Astrocyte of the cerebellum (primary cell): ENCODE data around the gene SMIM15.

Experiments used
- DNase-seq: peaks from one replicate; pipeline ENCODE4 v3.0.0-alpha.2; 2011; ENCODE audit warnings: low read depth
- H3K4me3 ChIP-seq: 2 replicates; pipeline ENCODE4 v1.5.1; 2011; ENCODE audit warnings: mild to moderate bottlenecking, low read depth, low read length, moderate library complexity
- in situ Hi-C: cut with HindIII; loops from 2 replicates; pipeline ENCODE4 v1.10.0; 2017; ENCODE audit warnings: low sequenced_read_pairs
- TF ChIP-seq, protein P1 (sequence below): IDR thresholded peaks from 2 replicates; pipeline ENCODE4 v1.5.1; 2012; ENCODE audit warnings: low read length, low read depth, moderate library complexity, mild to moderate bottlenecking; ENCODE audit errors: missing control alignments

The SMIM15 gene

DNA sequence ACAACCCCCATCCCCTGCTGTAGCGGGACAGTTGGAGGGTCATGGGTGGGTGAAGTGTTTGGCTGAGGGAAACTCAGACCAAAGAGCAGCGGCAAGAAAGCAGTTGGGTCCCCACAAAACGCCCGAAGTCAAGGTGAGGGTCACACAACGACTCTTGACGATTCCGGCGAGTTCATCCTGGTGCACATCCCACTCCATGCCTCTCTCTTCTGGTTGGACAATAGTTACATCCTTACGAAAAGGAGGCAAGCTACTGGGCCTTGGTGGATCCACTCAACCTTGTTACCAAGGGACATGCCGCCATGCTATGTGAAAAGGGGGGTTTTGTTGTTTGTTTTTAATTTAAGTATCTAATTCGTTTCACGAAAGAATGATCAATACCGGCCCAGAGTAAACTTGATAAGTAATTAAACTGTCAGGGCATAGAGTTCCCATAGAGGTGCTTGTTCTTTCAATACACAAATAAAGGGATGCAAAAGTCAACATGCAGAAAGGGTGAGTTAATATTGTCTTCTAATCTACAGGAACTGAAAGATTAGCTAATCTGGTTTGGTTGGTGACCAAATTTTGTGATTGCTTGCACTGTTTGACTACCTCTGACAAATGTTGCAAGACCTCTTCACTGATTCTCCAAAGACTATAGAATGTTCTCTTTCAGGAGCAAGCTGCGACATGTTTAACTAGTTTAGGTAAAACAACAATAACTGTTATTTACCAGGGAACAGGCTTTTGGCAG lies 732 bp upstream of the SMIM15 start:
- DNase-seq, result no peak
- TF ChIP-seq, protein P1, sequence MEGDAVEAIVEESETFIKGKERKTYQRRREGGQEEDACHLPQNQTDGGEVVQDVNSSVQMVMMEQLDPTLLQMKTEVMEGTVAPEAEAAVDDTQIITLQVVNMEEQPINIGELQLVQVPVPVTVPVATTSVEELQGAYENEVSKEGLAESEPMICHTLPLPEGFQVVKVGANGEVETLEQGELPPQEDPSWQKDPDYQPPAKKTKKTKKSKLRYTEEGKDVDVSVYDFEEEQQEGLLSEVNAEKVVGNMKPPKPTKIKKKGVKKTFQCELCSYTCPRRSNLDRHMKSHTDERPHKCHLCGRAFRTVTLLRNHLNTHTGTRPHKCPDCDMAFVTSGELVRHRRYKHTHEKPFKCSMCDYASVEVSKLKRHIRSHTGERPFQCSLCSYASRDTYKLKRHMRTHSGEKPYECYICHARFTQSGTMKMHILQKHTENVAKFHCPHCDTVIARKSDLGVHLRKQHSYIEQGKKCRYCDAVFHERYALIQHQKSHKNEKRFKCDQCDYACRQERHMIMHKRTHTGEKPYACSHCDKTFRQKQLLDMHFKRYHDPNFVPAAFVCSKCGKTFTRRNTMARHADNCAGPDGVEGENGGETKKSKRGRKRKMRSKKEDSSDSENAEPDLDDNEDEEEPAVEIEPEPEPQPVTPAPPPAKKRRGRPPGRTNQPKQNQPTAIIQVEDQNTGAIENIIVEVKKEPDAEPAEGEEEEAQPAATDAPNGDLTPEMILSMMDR, result no peak
- peak overlapping the region; percentile 72 for H3K4me3 ChIP-seq
- in situ Hi-C loops, result no loop called here

DNA sequence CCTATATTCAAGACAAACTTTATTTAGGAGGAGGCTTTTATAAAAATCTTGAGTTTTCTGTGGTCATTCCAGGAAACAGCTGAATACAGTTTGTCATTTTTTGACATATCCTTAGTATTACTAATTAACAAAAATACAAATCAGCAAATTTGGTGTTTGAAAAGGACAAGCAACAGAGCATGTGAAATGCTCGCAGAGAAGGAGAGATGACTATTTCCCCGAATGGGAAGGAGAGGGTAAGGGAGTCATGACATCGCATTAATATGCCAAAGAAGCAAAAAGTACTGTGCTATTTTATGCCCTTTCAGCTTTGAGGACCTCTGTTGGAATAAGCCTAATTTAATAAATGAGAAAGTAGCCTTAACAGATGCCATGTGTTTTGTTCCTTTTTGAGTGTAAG lies 1.8 kb downstream of the SMIM15 start:
- no peak overlapping the region for H3K4me3 ChIP-seq
- TF ChIP-seq, protein P1, result no peak
- in situ Hi-C loops, result no loop called here
- no peak for DNase-seq

DNA sequence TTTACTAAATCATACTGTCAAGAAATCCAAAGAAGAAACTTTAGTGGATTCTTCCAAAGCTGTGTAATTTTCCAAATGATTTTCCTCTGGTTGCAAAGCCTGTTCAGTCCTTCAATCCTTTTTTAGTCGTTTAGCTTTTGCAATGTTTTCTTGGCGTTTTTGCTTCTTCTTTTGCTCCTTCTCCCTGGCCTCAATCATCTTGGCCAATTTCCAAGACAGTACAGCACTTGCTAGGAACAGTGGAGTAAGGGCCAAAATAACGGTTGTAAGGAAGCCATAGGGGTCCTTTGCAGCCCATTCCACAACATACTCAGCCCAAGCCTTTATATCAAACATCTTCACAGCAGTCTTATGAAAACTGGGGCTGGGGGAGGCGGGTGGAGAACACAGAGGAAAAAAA lies 2.4 kb downstream of the SMIM15 start:
- no peak overlapping the region for H3K4me3 ChIP-seq
- DNase-seq, result no peak
- TF ChIP-seq, protein P1, result no peak
- in situ Hi-C loops, result no loop called here

DNA sequence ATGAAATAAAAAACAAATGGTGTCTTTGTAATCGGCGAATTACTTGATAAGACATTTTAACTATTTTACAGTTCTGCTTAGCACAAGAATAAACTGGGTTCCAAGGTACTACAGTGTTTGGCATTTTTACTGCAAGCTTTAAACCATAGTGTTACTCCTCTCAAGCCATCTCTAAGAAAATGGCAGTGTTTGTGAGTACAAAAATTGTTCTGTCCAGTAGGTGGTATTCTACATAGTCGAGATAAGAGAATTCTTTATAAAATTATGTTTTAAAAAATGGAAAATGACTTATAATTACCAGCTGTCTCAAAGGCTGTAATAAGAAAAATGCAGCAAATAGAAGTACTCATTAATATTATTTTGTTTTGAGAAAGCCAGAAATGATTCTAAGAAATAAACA lies 3.2 kb downstream of the SMIM15 start:
- in situ Hi-C loops, result no loop called here
- DNase-seq, result no peak
- TF ChIP-seq, protein P1, result no peak
- no peak overlapping the region for H3K4me3 ChIP-seq

DNA sequence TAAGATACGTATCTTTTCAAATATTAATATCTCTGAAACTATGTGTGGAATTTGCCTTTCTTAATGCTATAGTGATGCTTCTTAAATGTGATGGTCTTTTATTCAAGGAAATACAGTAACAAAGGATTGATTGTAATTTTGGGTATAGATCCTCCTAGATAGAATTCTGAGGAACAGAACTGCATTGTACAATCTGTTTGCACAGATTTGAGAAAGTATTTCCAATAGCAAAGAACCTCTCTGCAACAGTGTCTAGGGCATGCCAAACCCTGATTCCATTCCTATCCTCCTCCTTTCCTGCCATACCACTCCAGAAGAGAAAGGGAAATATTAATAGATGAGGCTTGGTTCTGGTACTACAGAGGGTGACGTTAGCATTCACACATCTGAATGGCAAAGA lies 10.4 kb downstream of the SMIM15 start:
- no peak for DNase-seq
- TF ChIP-seq, protein P1, result no peak
- in situ Hi-C loops, result no loop called here

DNA sequence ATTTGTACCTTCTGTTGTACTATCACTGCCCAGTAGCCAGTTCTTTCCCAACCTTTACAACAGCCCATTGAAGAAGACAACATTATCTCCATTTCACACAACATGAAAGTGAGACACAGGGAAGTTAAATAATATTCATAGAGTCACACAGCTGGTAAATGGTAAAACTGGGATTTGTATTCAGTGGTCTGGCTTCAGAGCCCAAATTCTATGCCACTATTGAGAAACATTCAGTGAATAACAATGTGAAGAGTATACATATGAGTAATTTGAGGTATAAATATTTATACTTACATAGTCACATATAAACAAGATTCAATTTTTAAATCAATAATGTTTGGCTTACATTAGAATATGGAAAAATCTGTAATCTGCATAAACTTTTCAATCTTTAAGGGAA lies 13.8 kb downstream of the SMIM15 start:
- TF ChIP-seq, protein P1, result no peak
- DNase-seq, result no peak
- H3K4me3 ChIP-seq, result no peak overlapping the region
- in situ Hi-C loops, result no loop called here

More for the DNA sequence above, 10.4 kb downstream of the SMIM15 start:
- H3K4me3 ChIP-seq, result no peak overlapping the region
